GM12873 (cell line): ENCODE measurements around the gene NRXN3.

Source experiments
- TF ChIP-seq, protein P1 (sequence below): IDR thresholded peaks from 2 replicates; pipeline ENCODE4 v1.5.1; 2012; ENCODE audit warnings: low read depth, mild to moderate bottlenecking, moderate library complexity, low read length, control low read depth; ENCODE audit not compliant: insufficient read depth; ENCODE audit errors: missing control alignments

The NRXN3 gene

DNA sequence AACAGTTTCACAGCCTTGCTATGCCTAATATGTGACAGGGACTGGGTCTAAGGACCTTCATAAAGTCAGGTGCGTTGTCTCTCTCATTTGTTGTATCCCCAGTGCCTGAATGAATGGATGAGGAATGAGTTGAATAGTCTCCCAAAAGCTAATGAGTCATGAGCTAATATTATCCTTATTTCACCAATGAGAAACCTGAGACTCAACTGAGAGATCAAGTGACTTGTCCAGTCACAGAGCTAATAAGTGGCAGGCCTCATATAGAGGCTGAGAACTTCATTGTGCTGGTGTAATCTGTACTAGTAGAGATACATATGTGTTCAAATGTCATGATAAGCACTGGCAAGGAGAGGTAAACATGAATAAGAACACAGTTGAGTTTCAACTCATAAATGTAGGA, 612.4 kb downstream of the NRXN3 start:
- TF ChIP-seq, protein P1, sequence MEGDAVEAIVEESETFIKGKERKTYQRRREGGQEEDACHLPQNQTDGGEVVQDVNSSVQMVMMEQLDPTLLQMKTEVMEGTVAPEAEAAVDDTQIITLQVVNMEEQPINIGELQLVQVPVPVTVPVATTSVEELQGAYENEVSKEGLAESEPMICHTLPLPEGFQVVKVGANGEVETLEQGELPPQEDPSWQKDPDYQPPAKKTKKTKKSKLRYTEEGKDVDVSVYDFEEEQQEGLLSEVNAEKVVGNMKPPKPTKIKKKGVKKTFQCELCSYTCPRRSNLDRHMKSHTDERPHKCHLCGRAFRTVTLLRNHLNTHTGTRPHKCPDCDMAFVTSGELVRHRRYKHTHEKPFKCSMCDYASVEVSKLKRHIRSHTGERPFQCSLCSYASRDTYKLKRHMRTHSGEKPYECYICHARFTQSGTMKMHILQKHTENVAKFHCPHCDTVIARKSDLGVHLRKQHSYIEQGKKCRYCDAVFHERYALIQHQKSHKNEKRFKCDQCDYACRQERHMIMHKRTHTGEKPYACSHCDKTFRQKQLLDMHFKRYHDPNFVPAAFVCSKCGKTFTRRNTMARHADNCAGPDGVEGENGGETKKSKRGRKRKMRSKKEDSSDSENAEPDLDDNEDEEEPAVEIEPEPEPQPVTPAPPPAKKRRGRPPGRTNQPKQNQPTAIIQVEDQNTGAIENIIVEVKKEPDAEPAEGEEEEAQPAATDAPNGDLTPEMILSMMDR: no peak

DNA sequence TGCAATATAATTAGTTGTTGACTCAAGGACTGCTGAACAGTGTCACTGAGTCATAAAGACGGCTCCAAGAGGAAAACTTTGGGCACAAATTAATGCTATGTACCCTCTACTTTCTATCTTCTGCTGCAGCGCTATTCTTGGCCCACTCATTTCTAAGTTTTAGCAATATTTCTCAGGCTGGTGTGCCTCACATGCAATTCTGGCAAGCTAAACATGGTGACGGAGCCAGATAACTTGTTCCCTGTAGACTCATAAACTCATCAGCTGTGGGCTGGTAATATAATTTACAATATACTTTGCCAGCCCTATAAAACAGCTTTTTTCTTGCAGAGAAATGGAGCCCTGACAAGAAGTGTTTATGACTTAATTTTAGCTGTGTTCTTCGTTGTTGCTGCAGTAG, 615.1 kb downstream of the NRXN3 start:
- TF ChIP-seq, protein P1: no peak

DNA sequence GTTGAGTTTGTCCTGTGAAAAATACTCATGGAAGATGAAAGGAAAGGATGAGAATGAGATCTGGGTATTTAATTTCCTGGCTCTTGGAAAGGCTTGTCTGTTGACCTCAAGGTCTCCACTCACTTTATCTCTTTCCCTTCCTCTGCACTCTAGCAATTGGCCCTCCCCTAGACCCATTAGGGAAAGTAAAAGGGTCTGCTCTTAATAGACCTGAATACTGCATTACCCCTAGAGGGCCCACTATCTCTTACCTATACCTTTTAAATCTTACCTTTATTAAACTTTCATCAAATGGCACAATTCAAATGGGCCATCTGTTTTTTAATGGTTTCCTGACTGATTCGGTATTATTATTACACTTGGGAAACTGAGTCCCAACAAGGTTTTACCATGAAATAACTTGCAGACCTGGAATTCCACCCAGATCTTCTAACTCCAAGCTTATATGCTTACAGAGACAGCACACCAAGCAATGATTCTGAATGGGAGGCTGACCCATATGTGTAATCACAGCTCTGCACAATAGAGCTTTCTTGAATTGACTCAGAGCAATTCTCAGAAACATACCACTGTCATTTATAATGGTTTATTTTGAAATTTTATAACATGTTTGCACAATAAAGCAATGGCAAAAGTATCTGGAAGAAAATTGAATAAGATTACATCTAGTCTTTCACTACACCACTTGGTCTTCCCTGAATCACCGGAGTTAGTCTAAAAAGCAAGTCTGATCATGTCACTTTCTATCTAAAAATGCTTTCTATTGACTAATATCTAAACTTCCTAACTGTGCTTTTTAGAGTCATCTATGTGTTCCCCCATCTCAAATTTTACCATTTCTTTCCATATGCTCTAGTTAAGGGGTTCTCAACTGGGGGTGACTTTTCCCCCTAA, 618.5 kb downstream of the NRXN3 start:
- TF ChIP-seq, protein P1: no peak

DNA sequence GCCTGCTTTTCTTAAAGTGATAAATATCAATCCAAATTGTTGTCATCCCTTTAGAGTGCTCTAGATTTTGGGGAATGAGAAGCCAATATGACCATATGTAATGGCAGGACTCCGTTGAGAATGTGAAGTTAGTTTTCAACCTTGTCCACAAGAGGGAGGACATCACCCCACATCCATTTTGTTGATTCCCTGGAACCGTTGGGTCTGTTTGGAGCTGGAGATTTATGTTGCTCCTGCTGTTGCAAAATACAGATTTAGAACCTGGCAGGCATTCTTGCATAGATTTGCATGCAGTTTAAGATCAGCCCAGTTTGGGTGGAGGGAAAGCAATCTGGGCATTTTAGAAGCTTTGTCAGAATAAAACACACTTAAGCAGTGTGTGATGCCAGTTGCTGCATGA, 620.1 kb downstream of the NRXN3 start:
- TF ChIP-seq, protein P1: peak; percentile 19

DNA sequence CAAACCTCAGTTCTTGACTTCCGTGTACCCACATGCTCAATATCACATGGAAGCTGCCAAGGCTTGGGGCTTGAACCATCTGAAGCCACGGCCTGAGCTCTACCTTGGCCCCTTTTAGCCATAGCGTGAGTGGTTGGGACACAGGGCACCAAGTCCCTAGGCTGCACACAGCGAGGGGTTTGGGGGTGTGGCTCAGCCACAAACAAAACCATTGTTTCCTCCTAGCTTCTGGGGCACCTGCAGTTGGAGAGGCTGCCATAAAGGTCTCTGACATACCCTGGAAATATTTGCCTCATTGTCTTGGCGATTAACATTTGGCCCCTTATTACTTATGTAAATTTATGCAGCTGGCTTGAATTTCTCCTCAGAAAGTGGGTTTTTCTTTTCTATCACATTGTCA, 628.6 kb downstream of the NRXN3 start:
- TF ChIP-seq, protein P1: no peak

DNA sequence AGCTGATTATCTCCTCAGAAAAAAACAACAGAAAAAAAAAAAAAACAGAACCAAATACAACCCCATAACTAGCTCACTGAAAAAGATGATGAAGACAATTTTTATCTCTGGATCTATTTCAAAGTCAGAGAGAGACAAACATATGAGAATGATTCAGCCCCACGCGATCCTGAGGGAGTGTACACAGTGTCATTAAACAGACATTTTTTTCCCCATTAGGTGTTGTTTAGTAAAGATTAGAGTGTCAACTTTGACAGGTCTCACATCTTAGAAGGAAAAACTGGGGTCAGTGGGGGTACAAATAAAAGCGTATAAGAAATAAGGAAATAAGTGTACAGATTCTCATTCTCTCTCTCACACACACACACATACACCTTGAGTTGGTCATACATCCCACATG, 635.4 kb downstream of the NRXN3 start:
- TF ChIP-seq, protein P1: no peak

DNA sequence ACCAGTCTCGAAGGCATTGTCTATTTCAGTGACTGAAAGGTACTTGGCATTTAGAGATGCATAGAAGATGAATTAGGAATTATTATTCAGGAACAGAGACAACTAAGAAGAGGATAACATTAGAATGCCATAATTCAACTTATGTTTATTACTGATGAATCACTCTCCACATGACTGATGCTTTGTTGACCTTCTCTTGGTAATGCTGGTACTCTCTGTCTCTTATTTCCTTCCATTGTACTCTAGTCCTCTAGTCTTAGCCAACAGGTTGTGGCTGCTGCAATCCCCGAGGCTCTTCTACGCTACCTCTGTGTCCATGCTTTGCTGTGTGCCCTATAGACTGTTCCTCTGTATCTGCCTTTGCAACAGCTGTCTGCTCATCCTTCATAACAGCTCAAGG, 652.9 kb downstream of the NRXN3 start:
- TF ChIP-seq, protein P1: no peak
